GM23248 (cell line): Measurements from ENCODE around the gene OSBPL6. TPM values are rescaled to one million over a fixed set of nuclear protein-coding genes. Genes with fewer than 3 reads are reported as not detected.
A peak's percentile ranks its signal among the peaks of the same experiment; 100 is the strongest.

ENCODE experiments used
- DNase-seq: peaks from one replicate; pipeline ENCODE4 v3.0.0-alpha.2; 2015
- H2AFZ ChIP-seq: fragments of 200-600 bp; sonication (generic); 2 replicates; pipeline ENCODE4 v1.6.1; 2016; ENCODE audit warnings: antibody characterized with exemption
- H3F3A ChIP-seq: fragments of 200-600 bp; sonication (generic); 2 replicates; pipeline ENCODE4 v1.6.1; 2016; ENCODE audit warnings: mild to moderate bottlenecking, antibody characterized with exemption, mixed run types; ENCODE audit not compliant: insufficient read depth
- H3K27ac ChIP-seq: fragments of 200-600 bp; sonication (generic); 2 replicates; pipeline ENCODE4 v1.5.1; 2016; ENCODE audit warnings: mild to moderate bottlenecking
- H3K27me3 ChIP-seq: fragments of 200-600 bp; sonication (generic); replicated peaks from 2 replicates; pipeline ENCODE4 v1.6.1; 2016; ENCODE audit warnings: mild to moderate bottlenecking; ENCODE audit not compliant: insufficient read depth
- H3K36me3 ChIP-seq: fragments of 200-600 bp; sonication (generic); 2 replicates; pipeline ENCODE4 v1.6.1; 2016; ENCODE audit warnings: low read depth, mild to moderate bottlenecking
- H3K4me1 ChIP-seq: fragments of 200-600 bp; sonication (generic); 2 replicates; pipeline ENCODE4 v1.6.1; 2016; ENCODE audit warnings: mild to moderate bottlenecking; ENCODE audit not compliant: insufficient read depth
- H3K4me2 ChIP-seq: fragments of 200-600 bp; sonication (generic); one replicate; pipeline ENCODE4 v1.6.1; 2016; ENCODE audit warnings: mild to moderate bottlenecking; ENCODE audit not compliant: unreplicated experiment
- H3K4me3 ChIP-seq: fragments of 200-600 bp; sonication (generic); 2 replicates; pipeline ENCODE4 v1.5.1; 2016; ENCODE audit warnings: mild to moderate bottlenecking
- H3K79me2 ChIP-seq: fragments of 200-600 bp; sonication (generic); 2 replicates; pipeline ENCODE4 v1.6.1; 2016; ENCODE audit warnings: mild to moderate bottlenecking; ENCODE audit not compliant: insufficient read depth
- H3K9ac ChIP-seq: fragments of 200-600 bp; sonication (generic); 2 replicates; pipeline ENCODE4 v1.6.1; 2016; ENCODE audit warnings: mild to moderate bottlenecking
- H3K9me2 ChIP-seq: fragments of 200-600 bp; sonication (generic); 2 replicates; pipeline ENCODE4 v1.6.1; 2016; ENCODE audit warnings: mixed run types, mild to moderate bottlenecking, moderate library complexity; ENCODE audit not compliant: insufficient read depth
- H3K9me3 ChIP-seq: fragments of 200-600 bp; sonication (generic); one replicate; pipeline ENCODE4 v1.6.1; 2017; ENCODE audit warnings: low read depth
- H4K20me1 ChIP-seq: fragments of 200-600 bp; sonication (generic); 2 replicates; pipeline ENCODE4 v1.6.0; 2016; ENCODE audit not compliant: insufficient read depth
- EZH2 ChIP-seq: fragments of 200-600 bp; sonication (generic); IDR thresholded peaks from 2 replicates; pipeline ENCODE4 v1.6.1; 2018; ENCODE audit warnings: antibody characterized with exemption, mild to moderate bottlenecking; ENCODE audit not compliant: insufficient read depth, poor library complexity, severe bottlenecking
- EZH2phosphoT487 ChIP-seq: fragments of 200-600 bp; sonication (generic); IDR thresholded peaks from 2 replicates; pipeline ENCODE4 v1.6.1; 2018; ENCODE audit warnings: antibody characterized with exemption, moderate library complexity, mild to moderate bottlenecking, low read depth; ENCODE audit not compliant: insufficient read depth
- WGBS, 2 experiments: methylation state at CpG; one replicate each; pipeline ENCODE4 v1.1.6; 2015 to 2017; ENCODE audit warnings: low lambda C conversion rate in 2 of 2, low coverage in 1 of 2; ENCODE audit errors: missing lambda C conversion rate in 2 of 2; 5-methylcytosine and 5-hydroxymethylcytosine counted together
- in situ Hi-C: fragments of 300-500 bp; cut with MboI; formaldehyde crosslinking; loops from 2 replicates; pipeline ENCODE4 v1.15.0; 2020
- polyA plus RNA-seq: library from polyadenylated mRNA; unstranded; fragments of >200 nt; fragmentation: Nextera tagmentation; extraction: Ambion mirVana; gene quantifications from 2 replicates; pipeline ENCODE4 v1.2.1, GENCODE V29; 2016
- total RNA-seq: library from RNA; depleted of rRNA; stranded (reverse); fragments of >200 nt; shearing (Covaris generic); gene quantifications from 2 replicates; pipeline ENCODE4 v1.2.3, GENCODE V29; 2014

The OSBPL6 gene
- total and polyA plus RNA-seq, 2 experiments from 2014 or later, result 6.3 to 11.8 TPM

GRCh38 chr2:178223806-178224205 is 29.5 kb downstream of the OSBPL6 start:
- Histone ChIP-seq H3K27ac (no peak overlapping the region), H3K9me2 (no peaks in the 10 kb centered on the region), H3K4me2 (no peak overlapping the region), H3K79me2 (peaks cover 16% of the 10 kb centered on the region), H4K20me1 (no peaks in the 10 kb centered on the region), H3K9ac (no peak overlapping the region), H3F3A (no peaks in the 10 kb centered on the region), H3K4me1 (peaks cover 15% of the 10 kb centered on the region; the same call in 1 of the 2 replicates), H2AFZ (no peak overlapping the region), H3K27me3 (no peaks in the 10 kb centered on the region), H3K36me3 (no peaks in the 10 kb centered on the region), H3K4me3 (no peak overlapping the region), H3K9me3 (no peaks in the 10 kb centered on the region)
- WGBS, 2 experiments, result 74 to 77% methylated on average over 4 of the region's 4 CpGs
- no peak for DNase-seq
- in situ Hi-C loops, result no loop called here
- TF ChIP-seq EZH2phosphoT487 (no peak), EZH2 (no peak)

DNA sequence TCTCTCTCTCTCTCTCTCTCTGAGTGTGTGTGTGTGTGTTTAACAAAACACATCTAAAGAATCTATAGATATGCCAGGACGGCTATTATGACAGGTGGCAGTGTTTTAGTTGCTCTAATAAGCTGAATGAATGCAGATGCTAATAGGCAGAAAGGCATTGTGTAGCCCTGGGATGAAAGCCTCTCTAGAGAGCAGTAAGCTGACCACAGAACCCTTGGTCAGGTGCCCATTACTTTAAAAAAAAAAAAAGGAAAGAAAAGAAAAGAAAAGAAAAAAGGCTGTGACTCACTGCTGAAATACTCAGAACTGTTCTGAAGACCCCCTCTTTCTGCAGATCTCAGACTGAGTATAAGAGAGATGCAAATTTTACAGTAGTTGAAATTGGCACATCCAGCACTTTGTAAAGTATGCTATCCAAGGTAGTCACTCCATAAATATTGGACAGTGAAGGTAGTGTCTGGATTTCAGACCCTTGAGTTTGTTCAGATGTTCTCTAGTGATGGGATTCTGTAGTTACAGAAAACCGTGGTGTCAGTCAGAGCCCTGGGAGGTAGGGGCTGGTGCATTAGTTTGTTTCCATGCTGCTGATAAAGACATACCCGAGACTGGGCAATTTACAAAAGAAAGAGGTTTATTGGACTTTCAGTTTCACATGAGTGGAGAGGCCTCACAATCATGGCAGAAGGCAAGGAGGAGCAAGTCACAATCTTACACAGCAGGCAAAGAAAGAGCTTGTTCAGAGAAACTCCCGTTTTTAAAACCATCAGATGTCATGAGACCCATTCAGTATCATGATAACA is 30.9 kb downstream of the OSBPL6 start:
- Histone ChIP-seq H3F3A (no peaks in the 10 kb centered on the region), H3K4me2 (no peak overlapping the region), H4K20me1 (no peaks in the 10 kb centered on the region), H3K36me3 (no peaks in the 10 kb centered on the region), H3K9ac (no peak overlapping the region), H3K9me2 (no peaks in the 10 kb centered on the region), H3K9me3 (no peaks in the 10 kb centered on the region), H2AFZ (no peak overlapping the region), H3K79me2 (peaks cover 16% of the 10 kb centered on the region), H3K27ac (no peak overlapping the region), H3K27me3 (no peaks in the 10 kb centered on the region), H3K4me3 (no peak overlapping the region), H3K4me1 (peaks cover 15% of the 10 kb centered on the region; the same call in 1 of the 2 replicates)
- in situ Hi-C loops, result no loop called here
- TF ChIP-seq EZH2, result no peak
- TF ChIP-seq EZH2phosphoT487, result no peak
- WGBS, 2 experiments, result 78 to 82% methylated on average over 4 of the region's 4 CpGs
- DNase-seq, result peak; percentile 33

DNA sequence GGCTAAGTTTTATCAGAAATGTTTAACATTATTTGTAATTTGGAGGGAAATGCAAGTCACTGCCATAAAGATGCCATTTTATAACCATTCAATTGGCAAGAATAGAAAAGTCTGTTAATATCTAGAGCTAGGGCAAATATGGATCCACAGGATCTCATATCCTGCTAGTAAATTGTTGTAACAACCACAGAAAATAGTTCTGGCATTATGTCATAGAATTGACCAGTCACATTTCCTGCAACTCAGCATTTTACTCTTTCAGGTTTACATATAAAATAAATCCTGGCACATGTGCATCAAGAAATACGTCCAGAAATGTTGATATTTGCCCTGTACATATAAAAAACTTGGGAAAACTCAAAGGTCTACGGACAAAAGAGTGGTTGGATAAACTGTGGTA is 32.9 kb downstream of the OSBPL6 start:
- no peak for TF ChIP-seq EZH2
- no peak for TF ChIP-seq EZH2phosphoT487
- 36 to 42% methylated on average over 2 of the region's 2 CpGs for WGBS, 2 experiments
- H3K36me3 ChIP-seq, result no peaks in the 10 kb centered on the region
- H3K4me3 ChIP-seq, result no peak overlapping the region
- H3K79me2 ChIP-seq, result peaks cover 16% of the 10 kb centered on the region
- peak overlapping the region; percentile 0 for H3K4me2 ChIP-seq
- H3K9me3 ChIP-seq, result no peaks in the 10 kb centered on the region
- no peak overlapping the region for H3K27ac ChIP-seq
- in situ Hi-C loops, result no loop called here
- no peaks in the 10 kb centered on the region for H3K27me3 ChIP-seq
- no peak overlapping the region for H2AFZ ChIP-seq
- no peaks in the 10 kb centered on the region for H3F3A ChIP-seq
- H3K9me2 ChIP-seq, result no peaks in the 10 kb centered on the region
- peak; percentile 58 for DNase-seq
- no peak overlapping the region for H3K9ac ChIP-seq
- no peaks in the 10 kb centered on the region for H4K20me1 ChIP-seq
- peaks cover 15% of the 10 kb centered on the region; the same call in 1 of the 2 replicates for H3K4me1 ChIP-seq

- Histone ChIP-seq H3K4me1 (peaks cover 32% of the 10 kb centered on the region), H3K4me3 (no peak overlapping the region), H3K36me3 (no peaks in the 10 kb centered on the region), H4K20me1 (no peaks in the 10 kb centered on the region), H3F3A (peaks cover 15% of the 10 kb centered on the region; the same call in 1 of the 2 replicates), H3K79me2 (no peaks in the 10 kb centered on the region), H3K4me2 (no peak overlapping the region), H2AFZ (no peak overlapping the region), H3K9ac (no peak overlapping the region), H3K27me3 (no peaks in the 10 kb centered on the region), H3K27ac (no peak overlapping the region), H3K9me3 (no peaks in the 10 kb centered on the region), H3K9me2 (no peaks in the 10 kb centered on the region)
- 97 to 100% methylated on average over 1 of the region's 1 CpG for WGBS, 2 experiments
- in situ Hi-C loops, result no loop called here
- no peak for DNase-seq
- TF ChIP-seq EZH2, result no peak
- TF ChIP-seq EZH2phosphoT487, result no peak
Measured at GRCh38 chr2:178229927-178230326, 35.6 kb downstream of the OSBPL6 start.
